Lung (tissue), 12 donors: ENCODE data around the gene ADAP1. TPM values are rescaled to one million over a fixed set of nuclear protein-coding genes. Genes with fewer than 3 reads are reported as not detected.

Source experiments
- ATAC-seq: fragments of 200-7000 bp; cut with Tn5 transposase; one replicate; pipeline ENCODE4 v1.9.1; 2020; ENCODE audit warnings: moderate number of reproducible peaks; ENCODE audit not compliant: insufficient read depth, low FRiP score
- DNase-seq, 3 donors: peaks; one replicate each; pipeline ENCODE4 v3.0.0-alpha.2; 2013 to 2017
- H3K27ac ChIP-seq, 2 donors: one replicate each; pipeline ENCODE4 v1.5.1; 2013; ENCODE audit warnings: mild to moderate bottlenecking in 2 of 2, moderate library complexity in 2 of 2, control low read depth in 1 of 2, inconsistent platforms in 1 of 2, low read depth in 1 of 2, low read length in 1 of 2
- H3K27me3 ChIP-seq, 3 donors: one replicate each; pipeline ENCODE4 v1.5.1; 2013; ENCODE audit warnings: low read length in 2 of 3; ENCODE audit not compliant: control insufficient read depth in 3 of 3, insufficient read depth in 3 of 3
- H3K36me3 ChIP-seq, 4 donors: one replicate each; pipeline ENCODE4 v1.5.1; 2013; ENCODE audit warnings: low read length in 4 of 4, mild to moderate bottlenecking in 1 of 4, moderate library complexity in 1 of 4; ENCODE audit not compliant: control insufficient read depth in 4 of 4, insufficient read depth in 4 of 4
- H3K4me1 ChIP-seq, 5 donors: one replicate each; pipeline ENCODE4 v1.5.1; 2013; ENCODE audit warnings: low read length in 5 of 5, mild to moderate bottlenecking in 2 of 5, moderate library complexity in 1 of 5; ENCODE audit not compliant: control insufficient read depth in 5 of 5, insufficient read depth in 5 of 5
- H3K4me3 ChIP-seq: one replicate; pipeline ENCODE4 v1.5.1; 2013; ENCODE audit warnings: mild to moderate bottlenecking, control low read depth, moderate library complexity
- H3K9ac ChIP-seq, 2 donors: one replicate each; pipeline ENCODE4 v1.5.1; 2013; ENCODE audit warnings: low read length in 2 of 2, control low read depth in 1 of 2; ENCODE audit not compliant: insufficient read depth in 1 of 2
- H3K9me3 ChIP-seq, 4 donors: one replicate each; pipeline ENCODE4 v1.5.1; 2013; ENCODE audit warnings: low read length in 3 of 4, mild to moderate bottlenecking in 1 of 4, moderate library complexity in 1 of 4; ENCODE audit not compliant: control insufficient read depth in 4 of 4, insufficient read depth in 3 of 4
- WGBS, 2 donors: extraction: QIAGEN DNeasy Blood & Tissue Kit; methylation state at CpG; one replicate each; pipeline ENCODE4 v1.1.7; 2013; 5-methylcytosine and 5-hydroxymethylcytosine counted together
- polyA plus RNA-seq, 2 donors: library from polyadenylated mRNA; stranded (reverse); fragments of 200-250 nt; gene quantifications; one replicate each; pipeline ENCODE4 v1.2.1, GENCODE V29; 2013
- total RNA-seq, 2 donors: library from RNA; depleted of rRNA in 1 of 2; stranded (reverse); fragments of >200 nt in 1 of 2; gene quantifications; one replicate each; pipeline ENCODE4 v1.2.1, GENCODE V29; 2014 to 2021
- TF ChIP-seq, protein P1 (sequence below): IDR thresholded peaks from 2 replicates; pipeline ENCODE4 v1.5.1; 2012; ENCODE audit warnings: mild to moderate bottlenecking; ENCODE audit errors: control extremely low read depth, extremely low read depth
- donor health status: control.
- donor health status: control.
- donor health status: Bipolar disorder and iron deficiency.
- donor health status: healthy.
- donor health status: DM: yes; HTN: yes; CAD: no.

The ADAP1 gene
- total and polyA plus RNA-seq, 4 donors: 11.5 to 39.0 (median 32.6) TPM

DNA sequence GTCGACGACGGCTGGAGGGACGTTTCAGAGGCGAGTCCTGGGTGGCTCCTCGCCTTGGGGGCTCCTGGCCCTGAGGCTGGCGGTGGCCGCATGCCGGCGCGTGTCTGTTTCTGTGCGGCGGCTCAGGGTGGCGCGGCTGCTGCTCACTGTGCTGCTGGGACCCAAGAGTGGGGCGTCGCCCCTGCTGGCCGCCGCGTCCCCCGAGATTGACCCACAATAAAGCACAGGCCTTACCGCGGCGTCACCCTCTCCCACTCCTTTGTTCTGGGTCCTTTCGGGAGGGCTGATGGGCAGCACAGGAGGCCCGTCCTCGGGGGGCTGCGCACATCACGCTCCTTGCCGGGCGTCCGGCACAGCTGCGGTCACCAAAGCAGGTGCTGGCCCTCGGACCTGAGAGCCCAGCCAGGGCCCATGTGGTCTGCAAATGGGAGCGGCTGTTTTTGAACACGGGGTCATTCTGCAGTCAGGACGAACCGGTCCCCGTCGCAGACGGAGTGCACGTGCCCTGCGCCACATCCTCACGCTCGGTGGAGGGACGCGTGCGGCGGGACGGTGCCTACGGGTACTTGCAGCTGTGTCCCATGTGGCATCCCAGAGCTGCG, 58.9 kb downstream of the ADAP1 start:
- no peak for DNase-seq
- no peaks in the 10 kb centered on the region for H3K27me3 ChIP-seq

DNA sequence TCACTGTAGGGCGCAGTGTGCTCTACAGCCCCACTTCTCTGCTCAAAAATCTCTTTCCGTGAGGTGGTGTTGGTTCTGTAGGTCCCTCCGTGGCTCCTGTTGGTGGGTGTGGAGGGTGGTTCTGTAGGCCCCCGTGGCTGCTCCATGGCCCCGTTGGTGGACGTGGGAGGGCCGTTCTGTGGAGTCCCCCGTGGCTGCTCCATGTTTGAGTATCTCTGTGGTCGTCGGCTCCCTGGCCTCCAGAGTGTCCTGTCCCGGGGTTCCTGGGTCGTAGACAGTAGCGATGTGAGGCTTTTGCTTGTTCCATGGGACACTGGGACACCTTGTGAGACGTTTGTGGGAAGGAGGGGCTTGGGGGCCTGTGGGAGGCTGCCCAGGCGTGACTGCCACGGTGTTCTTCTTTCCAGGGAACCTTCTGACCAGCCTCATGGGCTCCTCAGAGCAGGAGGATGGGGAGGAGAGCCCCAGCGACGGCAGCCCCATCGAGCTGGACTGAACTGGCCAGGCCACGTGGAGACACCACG, 59.5 kb downstream of the ADAP1 start:
- H3K4me3 ChIP-seq: no peak overlapping the region
- peaks cover 0 to 10% (median 0%) of the 10 kb centered on the region in 5 donors for H3K4me1 ChIP-seq
- H3K27ac ChIP-seq: no peak overlapping the region
- DNase-seq (no peak), ATAC-seq (no peak)
- H3K27me3 ChIP-seq: no peaks in the 10 kb centered on the region
- H3K9ac ChIP-seq: no peak overlapping the region
- H3K9me3 ChIP-seq: peaks cover 0 to 2% (median 0%) of the 10 kb centered on the region in 4 donors
- TF ChIP-seq, protein P1, sequence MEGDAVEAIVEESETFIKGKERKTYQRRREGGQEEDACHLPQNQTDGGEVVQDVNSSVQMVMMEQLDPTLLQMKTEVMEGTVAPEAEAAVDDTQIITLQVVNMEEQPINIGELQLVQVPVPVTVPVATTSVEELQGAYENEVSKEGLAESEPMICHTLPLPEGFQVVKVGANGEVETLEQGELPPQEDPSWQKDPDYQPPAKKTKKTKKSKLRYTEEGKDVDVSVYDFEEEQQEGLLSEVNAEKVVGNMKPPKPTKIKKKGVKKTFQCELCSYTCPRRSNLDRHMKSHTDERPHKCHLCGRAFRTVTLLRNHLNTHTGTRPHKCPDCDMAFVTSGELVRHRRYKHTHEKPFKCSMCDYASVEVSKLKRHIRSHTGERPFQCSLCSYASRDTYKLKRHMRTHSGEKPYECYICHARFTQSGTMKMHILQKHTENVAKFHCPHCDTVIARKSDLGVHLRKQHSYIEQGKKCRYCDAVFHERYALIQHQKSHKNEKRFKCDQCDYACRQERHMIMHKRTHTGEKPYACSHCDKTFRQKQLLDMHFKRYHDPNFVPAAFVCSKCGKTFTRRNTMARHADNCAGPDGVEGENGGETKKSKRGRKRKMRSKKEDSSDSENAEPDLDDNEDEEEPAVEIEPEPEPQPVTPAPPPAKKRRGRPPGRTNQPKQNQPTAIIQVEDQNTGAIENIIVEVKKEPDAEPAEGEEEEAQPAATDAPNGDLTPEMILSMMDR: no peak
- WGBS, 2 donors: 92 to 95% methylated on average over 19 to 21 of the region's 21 CpGs
- peaks cover 9 to 79% (median 17%) of the 10 kb centered on the region in 4 donors for H3K36me3 ChIP-seq

More for the DNA sequence above, 58.9 kb downstream of the ADAP1 start:
- TF ChIP-seq, protein P1: no peak
- peaks cover 0 to 10% (median 0%) of the 10 kb centered on the region in 5 donors for H3K4me1 ChIP-seq
- 97% methylated on average over 50 to 52 of the region's 52 CpGs for WGBS, 2 donors
- no peak overlapping the region for H3K27ac ChIP-seq
- H3K36me3 ChIP-seq: peaks cover 9 to 78% (median 16%) of the 10 kb centered on the region in 4 donors
- peaks cover 0 to 2% (median 0%) of the 10 kb centered on the region in 4 donors for H3K9me3 ChIP-seq
- ATAC-seq: no peak
- no peak overlapping the region for H3K9ac ChIP-seq
- H3K4me3 ChIP-seq: no peak overlapping the region

DNA sequence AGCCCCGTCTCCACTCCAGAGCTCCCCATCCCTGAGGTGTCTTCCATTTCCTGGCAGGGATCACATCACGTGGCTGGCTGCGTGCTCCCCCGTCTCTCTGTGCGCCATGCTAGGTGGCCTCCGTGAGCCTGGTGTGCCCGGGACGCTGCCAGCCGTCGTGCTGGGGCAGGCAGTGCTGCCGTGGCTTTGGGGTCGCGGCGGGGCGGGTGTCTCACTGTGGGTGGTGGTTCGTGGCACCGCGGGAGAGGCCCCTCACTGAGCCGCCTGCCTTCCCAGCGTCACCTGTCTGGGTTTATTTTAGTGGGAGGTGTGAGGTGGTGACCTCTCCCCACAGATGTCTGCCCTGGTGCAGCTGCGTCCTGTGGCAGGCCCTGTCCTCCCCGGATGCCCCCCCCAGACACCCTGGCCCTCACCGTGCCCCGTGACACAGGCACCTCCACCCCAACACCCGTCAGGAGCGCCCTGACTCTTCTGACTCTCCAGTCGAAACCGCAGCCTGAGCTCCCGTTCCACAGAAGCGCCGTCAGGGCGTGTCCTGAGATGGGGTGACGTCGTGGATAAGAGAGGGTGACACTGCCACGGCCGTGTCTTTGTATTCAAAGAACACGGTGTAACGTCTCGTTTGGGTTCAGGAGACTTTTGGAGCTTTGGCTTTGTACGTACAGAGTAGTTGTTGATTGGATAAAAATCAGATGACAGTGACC, 60.2 kb downstream of the ADAP1 start:
- H3K9ac ChIP-seq: no peak overlapping the region
- H3K27me3 ChIP-seq: no peaks in the 10 kb centered on the region
- no peak overlapping the region for H3K4me3 ChIP-seq
- 95 to 96% methylated on average over 38 to 40 of the region's 40 CpGs for WGBS, 2 donors
- peaks cover 9 to 80% (median 17%) of the 10 kb centered on the region in 4 donors for H3K36me3 ChIP-seq
- no peak overlapping the region for H3K27ac ChIP-seq
- no peak for DNase-seq
- no peak for ATAC-seq
- H3K4me1 ChIP-seq: peaks cover 0 to 10% (median 0%) of the 10 kb centered on the region in 5 donors
- TF ChIP-seq, protein P1: no peak
- peaks cover 0 to 2% (median 0%) of the 10 kb centered on the region in 4 donors for H3K9me3 ChIP-seq
